Right lobe of liver (tissue), 6 donors: ENCODE data around the gene RAB12. TPM values are rescaled to one million over a fixed set of nuclear protein-coding genes. Genes with fewer than 3 reads are reported as not detected.

ENCODE experiments used
- ATAC-seq, 4 donors: fragments of 200-7000 bp; cut with Tn5 transposase; one replicate each; pipeline ENCODE4 v1.9.1; 2020; ENCODE audit warnings: mild to moderate bottlenecking in 4 of 4, moderate library complexity in 4 of 4
- DNase-seq, 3 donors: peaks; one replicate each; pipeline ENCODE4 v3.0.0-alpha.2; 2020
- H3K27ac ChIP-seq, 3 donors: fragments of 200-600 bp; one replicate each; pipeline ENCODE4 v1.8.0; 2022
- H3K27me3 ChIP-seq, 2 donors: fragments of 200-600 bp; one replicate each; pipeline ENCODE4 v1.8.0; 2022
- H3K36me3 ChIP-seq, 4 donors: fragments of 200-600 bp; sonication (generic) in 1 of 4; one replicate each; pipeline versions ENCODE4 v1.5.1 to v1.8.0; 2017 to 2022; ENCODE audit warnings: control low read depth in 1 of 4
- H3K4me1 ChIP-seq, 4 donors: fragments of 200-600 bp; sonication (generic) in 1 of 4; one replicate each; pipeline versions ENCODE4 v1.5.1 to v1.8.0; 2017 to 2022; ENCODE audit warnings: control low read depth in 1 of 4
- H3K4me3 ChIP-seq, 3 donors: fragments of 200-600 bp; one replicate each; pipeline ENCODE4 v1.8.0; 2022
- H3K9me3 ChIP-seq, 4 donors: fragments of 200-600 bp; sonication (generic) in 1 of 4; one replicate each; pipeline versions ENCODE4 v1.5.1 to v1.8.0; 2017 to 2022; ENCODE audit warnings: control low read depth in 1 of 4
- CTCF ChIP-seq, 4 donors: fragments of 200-600 bp in 3 of 4; fragments of 450-650 bp in 1 of 4; IDR thresholded peaks; one replicate each; pipeline versions ENCODE4 v1.5.1 to v1.8.0; 2016 to 2022; ENCODE audit warnings: antibody characterized with exemption in 4 of 4, mild to moderate bottlenecking in 2 of 4
- POLR2A ChIP-seq: fragments of 450-650 bp; IDR thresholded peaks from one replicate; pipeline ENCODE4 v1.6.1; 2017; ENCODE audit warnings: antibody characterized with exemption, mild to moderate bottlenecking
- WGBS: methylation state at CpG from one replicate; pipeline ENCODE4 v1.1.6; 2018; ENCODE audit warnings: low coverage, low lambda C conversion rate; ENCODE audit not compliant: insufficient coverage; ENCODE audit errors: missing lambda C conversion rate; 5-methylcytosine and 5-hydroxymethylcytosine counted together
- intact Hi-C, 2 donors: fragments of 100-400 bp; cut with DNase I; formaldehyde crosslinking; loops; one replicate each; pipeline versions ENCODE4 v1.11.2 to v1.14.1; 2022
- total RNA-seq, 6 experiments: library from RNA; depleted of rRNA in 2 of 6; stranded (reverse); fragments of >200 nt in 2 of 6; fragmentation: NEBNext Ultra II Directional in 3 of 6; extraction: Animal tissue kit (Norgen Biotek cat#: 25700) in 3 of 6; gene quantifications; one replicate each; pipeline versions ENCODE4 v1.1.0 to v1.2.4, GENCODE V29; 2016 to 2023
- donor health status: DM: no; HTN: yes; CAD: no.
- donor health status: DM: no; HTN: no; CAD: no.
- donor health status: DM: no; HTN: no; CAD: no.
- donor health status: DM: no; HTN: yes; CAD: no.
- donor health status: DM: no; HTN: yes; CAD: no.

Gene RAB12
- total RNA-seq, 6 experiments from 2014 or later, result 16.5 to 26.5 (median 22.6) TPM

- no peak overlapping the region for H3K27ac ChIP-seq
- ATAC-seq (no peak), DNase-seq (no peak)
- WGBS, result 79% methylated on average over 4 of the region's 4 CpGs
- H3K27me3 ChIP-seq, result no peaks in the 10 kb centered on the region
- TF ChIP-seq POLR2A (no peak), CTCF (IDR thresholded peaks at IDR 0.05) (no peak)
- H3K9me3 ChIP-seq, result no peaks in the 10 kb centered on the region
- no peaks in the 10 kb centered on the region for H3K36me3 ChIP-seq
- no peak overlapping the region for H3K4me3 ChIP-seq
- intact Hi-C loops, result no loop called here
- peaks cover 0 to 46% (median 7%) of the 10 kb centered on the region in 4 donors for H3K4me1 ChIP-seq
These were observed 6.8 kb downstream of the RAB12 start for GRCh38 chr18:8616028-8616401.

DNA sequence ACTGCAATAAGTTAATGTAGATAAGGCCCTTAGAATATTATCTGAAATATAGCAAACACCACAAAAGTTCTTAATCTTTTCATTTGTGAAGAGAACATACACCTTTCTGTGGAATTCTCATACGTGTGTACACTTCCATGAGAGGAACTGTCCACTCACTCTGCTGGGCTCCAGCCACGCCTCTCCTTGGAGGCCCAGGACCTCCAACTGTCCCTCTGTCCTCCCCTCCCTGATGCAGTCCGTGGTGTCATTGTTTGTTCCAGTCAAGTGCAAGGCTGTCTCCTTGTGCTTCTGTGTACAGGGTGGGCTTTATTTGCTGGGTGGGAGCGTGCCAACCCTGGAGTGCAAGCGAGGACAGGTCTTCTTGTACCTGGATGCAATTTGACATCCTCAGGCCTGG, 8.7 kb downstream of the RAB12 start:
- TF ChIP-seq POLR2A (no peak), CTCF (IDR thresholded peaks at IDR 0.05) (no peak)
- WGBS, result 72% methylated on average over 3 of the region's 5 CpGs
- Histone ChIP-seq H3K4me3 (no peak overlapping the region), H3K9me3 (no peaks in the 10 kb centered on the region), H3K27ac (no peak overlapping the region), H3K4me1 (peaks cover 0 to 32% (median 9%) of the 10 kb centered on the region in 4 donors), H3K36me3 (no peaks in the 10 kb centered on the region), H3K27me3 (no peaks in the 10 kb centered on the region)
- intact Hi-C loops, result no loop called here
- ATAC-seq, result no peak
- no peak for DNase-seq

DNA sequence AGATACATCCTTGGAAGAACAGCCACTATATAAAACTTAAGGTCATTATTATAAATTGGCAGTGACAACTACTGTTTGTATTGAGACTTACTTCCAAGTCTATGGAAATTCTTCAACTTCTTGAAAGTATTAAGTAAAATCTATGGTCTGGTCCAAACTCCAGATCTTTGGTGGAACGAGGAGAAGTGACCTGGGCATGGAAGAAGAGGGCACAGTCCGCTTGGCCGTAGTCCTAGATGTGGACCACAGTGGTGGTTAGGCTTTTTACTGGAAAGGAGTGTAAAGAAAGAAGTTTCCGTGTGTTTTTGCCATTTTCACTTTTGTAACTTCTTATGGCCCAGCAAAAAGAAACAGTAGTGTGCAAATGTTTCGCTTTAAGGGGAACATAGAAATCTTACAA, 9.8 kb downstream of the RAB12 start:
- Histone ChIP-seq H3K36me3 (no peaks in the 10 kb centered on the region), H3K4me1 (peaks cover 0 to 32% (median 12%) of the 10 kb centered on the region in 4 donors), H3K27ac (no peak overlapping the region), H3K4me3 (no peak overlapping the region), H3K27me3 (no peaks in the 10 kb centered on the region), H3K9me3 (no peaks in the 10 kb centered on the region)
- 54% methylated on average over 5 of the region's 5 CpGs for WGBS
- TF ChIP-seq CTCF (IDR thresholded peaks at IDR 0.05), result no peak
- intact Hi-C loops, result no loop called here
- DNase-seq (no peak), ATAC-seq (peak; percentile 40 to 71 (median 52))

DNA sequence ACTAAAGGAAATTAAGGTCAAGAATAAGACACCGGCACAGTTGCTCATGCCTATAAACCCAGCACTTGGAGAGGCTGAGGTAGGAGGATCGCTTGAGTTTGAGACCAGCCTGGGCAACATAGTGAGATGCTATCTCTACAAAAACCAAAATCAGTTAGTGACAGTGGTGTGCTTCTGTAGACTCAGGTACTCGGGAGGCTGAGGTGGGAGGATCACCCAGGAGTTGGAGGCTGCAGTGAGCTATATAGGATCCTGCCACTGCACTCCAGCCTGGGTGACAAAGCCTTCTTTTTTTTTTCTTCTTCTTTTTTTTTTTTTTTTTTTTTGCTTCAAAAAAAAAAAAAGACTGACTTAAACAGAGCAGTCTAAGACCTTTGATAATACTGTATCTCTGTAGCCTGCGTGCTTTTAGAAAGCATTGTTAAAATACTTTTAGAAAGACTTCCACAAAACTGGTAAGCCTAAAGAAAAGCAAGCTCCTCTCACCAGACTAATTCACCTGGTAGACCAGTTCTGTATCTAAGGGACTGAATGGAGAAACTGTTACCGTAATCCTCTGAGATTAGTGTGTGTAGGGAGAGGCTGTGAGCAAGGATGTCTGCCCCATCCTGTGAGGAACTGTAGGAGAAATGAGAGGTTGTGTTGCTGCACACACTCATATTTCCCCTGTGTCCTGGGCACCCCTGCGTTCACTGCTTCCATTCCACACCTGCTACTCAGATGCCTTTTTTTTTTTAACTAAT, 10.8 kb downstream of the RAB12 start:
- 80% methylated on average over 5 of the region's 6 CpGs for WGBS
- no peaks in the 10 kb centered on the region for H3K9me3 ChIP-seq
- no peaks in the 10 kb centered on the region for H3K27me3 ChIP-seq
- DNase-seq (no peak), ATAC-seq (no peak)
- intact Hi-C loops, result no loop called here
- no peak overlapping the region for H3K27ac ChIP-seq
- H3K4me1 ChIP-seq, result peaks cover 0 to 31% (median 12%) of the 10 kb centered on the region in 4 donors
- no peak for TF ChIP-seq CTCF (IDR thresholded peaks at IDR 0.05)
- no peak for TF ChIP-seq POLR2A
- H3K36me3 ChIP-seq, result peaks cover 0 to 3% (median 0%) of the 10 kb centered on the region in 4 donors
- H3K4me3 ChIP-seq, result no peak overlapping the region
